NCI-H82 treated with DMSO at 0.1 percent for 48 hours (cell line): ENCODE measurements around the gene TNFAIP3.
"Not testable (repeated sequence)": the region's sequence is repeated elsewhere in the genome, so short reads cannot be mapped to it uniquely, and the experiment has no call there.

Experiments used
- DNase-seq: peaks from one replicate; lab custom pipeline; 2025; ENCODE audit not compliant: unreplicated experiment; lab: John Stamatoyannopoulos, UW

The TNFAIP3 gene

GRCh38 chr6:137877113-137877512 is 10.1 kb downstream of the TNFAIP3 start:
- no peak for DNase-seq

DNA sequence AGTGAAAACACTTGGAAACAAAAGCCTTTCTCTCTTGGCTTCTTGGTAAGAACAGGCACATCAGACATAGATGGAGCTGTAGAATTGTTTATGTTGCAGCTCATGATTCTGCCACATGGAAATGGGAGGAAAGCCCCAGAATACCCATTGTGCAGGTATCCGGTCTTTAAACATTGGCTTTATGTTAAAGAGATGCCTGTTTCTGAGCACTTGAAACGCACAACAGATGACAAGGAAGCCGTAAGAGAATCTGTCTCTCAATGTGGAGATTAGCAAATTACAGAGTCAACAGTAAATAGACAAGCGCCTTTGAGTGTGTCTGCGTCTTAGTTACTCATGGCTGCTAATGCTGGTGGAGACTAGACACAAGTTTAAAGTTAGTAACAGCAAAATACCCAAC is 10.5 kb downstream of the TNFAIP3 start:
- DNase-seq: no peak

DNA sequence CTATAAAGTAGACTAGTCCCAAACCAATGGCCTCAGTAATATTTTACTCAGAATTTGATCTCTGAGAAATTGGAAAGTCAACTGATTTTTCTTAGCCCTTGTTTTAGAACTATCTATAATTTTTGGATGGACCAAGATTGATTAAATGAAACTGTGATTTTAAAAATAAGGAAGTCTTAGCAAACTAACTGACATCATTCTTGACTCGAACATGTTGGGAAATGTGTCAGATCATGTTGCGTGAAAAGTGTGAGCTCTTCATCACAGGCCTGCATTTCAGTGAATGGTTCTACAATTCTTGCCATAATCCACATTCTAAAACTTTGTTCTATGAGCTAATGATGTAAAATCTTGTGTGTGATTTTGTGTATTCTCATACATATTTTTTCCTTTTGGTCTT is 11.0 kb downstream of the TNFAIP3 start:
- no peak for DNase-seq

GRCh38 chr6:137878486-137879285 is 11.6 kb downstream of the TNFAIP3 start:
- DNase-seq: no peak

GRCh38 chr6:137879299-137879698 is 12.2 kb downstream of the TNFAIP3 start:
- DNase-seq: no peak

DNA sequence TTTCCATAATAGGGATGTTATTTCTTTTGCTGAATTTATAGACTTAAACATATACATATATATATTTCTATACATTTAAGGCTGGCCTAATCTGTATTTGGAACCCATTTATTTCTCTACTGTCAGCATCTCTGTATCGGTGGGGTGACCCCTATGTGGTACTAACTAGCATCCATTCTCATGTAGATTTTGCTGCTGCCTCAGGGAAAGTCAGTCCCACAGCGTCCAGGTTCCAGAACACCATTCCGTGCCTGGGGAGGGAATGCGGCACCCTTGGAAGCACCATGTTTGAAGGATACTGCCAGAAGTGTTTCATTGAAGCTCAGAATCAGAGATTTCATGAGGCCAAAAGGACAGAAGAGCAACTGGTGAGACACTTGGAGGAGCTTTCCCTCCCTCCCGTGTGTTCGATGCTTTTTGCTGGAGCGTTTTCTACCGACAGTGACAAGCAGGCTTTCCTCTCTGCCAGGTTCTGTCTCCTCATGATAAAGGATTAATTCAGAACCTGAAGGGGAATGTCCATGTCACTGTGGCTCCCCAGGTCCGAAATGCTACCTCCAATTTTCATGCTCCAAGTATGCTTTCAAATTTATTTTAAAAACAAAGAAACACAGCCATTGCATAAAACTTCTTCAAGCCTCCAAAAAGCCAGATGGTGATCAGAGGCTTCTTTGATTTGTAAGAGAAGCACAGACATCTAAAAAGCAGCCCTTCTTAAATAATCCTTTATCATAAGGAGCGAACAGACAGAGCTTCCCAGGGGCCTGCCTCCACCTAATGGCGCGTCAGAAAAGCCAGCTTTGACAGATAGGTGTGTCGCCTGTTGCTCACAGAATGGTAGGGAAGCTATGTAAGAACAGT is 13.1 kb downstream of the TNFAIP3 start:
- DNase-seq: no peak

DNA sequence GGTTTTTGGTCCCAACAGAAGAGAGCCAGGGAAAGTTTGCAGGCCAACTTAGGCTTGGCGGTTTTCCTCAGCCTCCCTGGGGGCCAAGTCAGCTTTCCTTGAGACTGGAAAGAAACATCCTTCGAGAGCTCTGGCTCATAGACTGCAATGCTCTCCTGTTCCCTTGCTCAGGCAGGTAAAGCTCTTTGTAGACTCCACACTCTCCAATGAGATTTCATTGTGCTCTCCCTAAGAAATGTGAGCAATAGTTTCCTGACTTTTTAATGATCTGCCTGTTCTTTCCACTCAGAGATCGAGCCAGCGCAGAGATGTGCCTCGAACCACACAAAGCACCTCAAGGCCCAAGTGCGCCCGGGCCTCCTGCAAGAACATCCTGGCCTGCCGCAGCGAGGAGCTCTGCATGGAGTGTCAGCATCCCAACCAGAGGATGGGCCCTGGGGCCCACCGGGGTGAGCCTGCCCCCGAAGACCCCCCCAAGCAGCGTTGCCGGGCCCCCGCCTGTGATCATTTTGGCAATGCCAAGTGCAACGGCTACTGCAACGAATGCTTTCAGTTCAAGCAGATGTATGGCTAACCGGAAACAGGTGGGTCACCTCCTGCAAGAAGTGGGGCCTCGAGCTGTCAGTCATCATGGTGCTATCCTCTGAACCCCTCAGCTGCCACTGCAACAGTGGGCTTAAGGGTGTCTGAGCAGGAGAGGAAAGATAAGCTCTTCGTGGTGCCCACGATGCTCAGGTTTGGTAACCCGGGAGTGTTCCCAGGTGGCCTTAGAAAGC is 13.9 kb downstream of the TNFAIP3 start:
- DNase-seq: no peak

DNA sequence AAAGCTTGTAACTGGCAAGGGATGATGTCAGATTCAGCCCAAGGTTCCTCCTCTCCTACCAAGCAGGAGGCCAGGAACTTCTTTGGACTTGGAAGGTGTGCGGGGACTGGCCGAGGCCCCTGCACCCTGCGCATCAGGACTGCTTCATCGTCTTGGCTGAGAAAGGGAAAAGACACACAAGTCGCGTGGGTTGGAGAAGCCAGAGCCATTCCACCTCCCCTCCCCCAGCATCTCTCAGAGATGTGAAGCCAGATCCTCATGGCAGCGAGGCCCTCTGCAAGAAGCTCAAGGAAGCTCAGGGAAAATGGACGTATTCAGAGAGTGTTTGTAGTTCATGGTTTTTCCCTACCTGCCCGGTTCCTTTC is 14.4 kb downstream of the TNFAIP3 start:
- no peak for DNase-seq

GRCh38 chr6:137882225-137882961 is 15.3 kb downstream of the TNFAIP3 start:
- no peak for DNase-seq

GRCh38 chr6:137883400-137884148 is 16.5 kb downstream of the TNFAIP3 start:
- no peak for DNase-seq

DNA sequence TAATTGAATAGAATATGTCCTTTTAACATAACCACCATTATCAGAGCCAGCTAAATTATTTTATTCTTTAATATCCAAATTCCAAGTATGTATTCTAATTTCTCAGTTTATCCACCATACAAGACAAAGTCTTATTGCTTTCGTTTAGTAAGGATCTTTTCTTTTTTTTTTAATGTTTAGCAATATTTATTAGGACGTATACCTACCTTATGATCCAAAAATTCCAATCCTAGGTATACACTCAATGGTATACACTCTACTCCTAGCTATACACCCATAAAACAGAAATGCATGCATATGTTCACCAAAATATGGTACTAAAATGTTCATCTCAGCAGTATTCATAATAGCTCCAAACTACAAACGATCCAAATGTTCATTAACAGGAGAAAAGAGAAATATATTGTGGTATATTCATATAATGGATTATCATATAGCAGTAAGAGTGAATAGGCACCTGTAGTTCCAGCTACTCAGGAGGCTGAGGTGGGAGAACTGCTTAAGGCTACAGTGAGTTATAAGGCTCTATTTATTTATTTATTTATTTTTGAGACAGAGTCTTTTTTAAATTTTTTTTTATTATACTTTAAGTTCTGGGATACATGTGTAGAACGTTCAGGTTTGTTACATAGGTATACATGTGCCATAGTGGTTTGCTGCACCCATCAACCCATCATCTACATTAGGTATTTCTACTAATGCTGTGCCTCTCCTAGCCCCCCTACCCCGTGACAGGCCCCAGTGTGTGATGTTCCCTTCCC is 17.3 kb downstream of the TNFAIP3 start:
- no peak for DNase-seq

- not testable (repeated sequence) for DNase-seq
These were observed 17.8 kb downstream of the TNFAIP3 start for GRCh38 chr6:137884910-137885229.

DNA sequence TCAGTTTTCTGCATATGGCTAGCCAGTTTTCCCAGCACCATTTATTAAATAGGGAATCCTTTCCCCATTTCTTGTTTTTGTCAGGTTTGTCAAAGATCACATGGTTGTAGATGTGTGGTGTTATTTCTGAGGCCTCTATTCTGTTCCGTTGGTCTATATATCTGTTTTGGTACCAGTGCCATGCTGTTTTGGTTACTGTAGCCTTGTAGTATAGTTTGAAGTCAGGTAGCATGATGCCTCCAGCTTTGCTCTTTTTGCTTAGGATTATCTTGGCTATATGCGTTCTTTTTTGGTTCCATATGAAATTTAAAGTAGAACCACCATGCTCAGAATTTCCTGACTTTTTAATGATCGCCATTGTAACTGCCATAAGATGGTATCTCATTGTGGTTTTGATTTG is 19.2 kb downstream of the TNFAIP3 start:
- not testable (repeated sequence) for DNase-seq

DNA sequence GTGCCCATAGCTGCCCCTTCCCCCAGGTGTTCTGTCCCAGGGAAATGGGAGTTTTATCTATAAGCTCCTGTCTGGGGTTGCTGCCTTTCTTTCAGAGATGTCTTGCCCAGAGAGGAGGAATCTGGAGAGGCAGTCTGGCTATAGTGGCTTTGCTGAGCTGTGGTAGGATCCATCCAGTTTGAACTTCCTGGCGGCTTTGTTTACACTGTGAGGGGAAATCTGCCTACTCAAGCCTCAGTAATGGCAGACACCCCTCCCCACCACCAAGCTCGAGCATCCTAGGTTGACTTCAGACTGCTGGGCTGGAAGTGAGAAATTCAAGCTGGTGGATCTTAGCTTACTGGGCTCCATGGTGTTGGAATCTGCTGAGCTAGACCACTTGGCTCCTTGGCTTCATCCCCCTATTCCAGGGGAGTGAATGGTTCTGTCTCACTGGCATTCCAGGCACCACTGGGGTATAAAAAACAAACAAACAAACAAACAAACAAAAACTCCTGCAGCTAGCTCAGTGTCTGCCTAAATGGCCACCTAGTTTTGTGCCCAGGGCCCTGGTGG is 24.0 kb downstream of the TNFAIP3 start:
- DNase-seq: no peak

DNA sequence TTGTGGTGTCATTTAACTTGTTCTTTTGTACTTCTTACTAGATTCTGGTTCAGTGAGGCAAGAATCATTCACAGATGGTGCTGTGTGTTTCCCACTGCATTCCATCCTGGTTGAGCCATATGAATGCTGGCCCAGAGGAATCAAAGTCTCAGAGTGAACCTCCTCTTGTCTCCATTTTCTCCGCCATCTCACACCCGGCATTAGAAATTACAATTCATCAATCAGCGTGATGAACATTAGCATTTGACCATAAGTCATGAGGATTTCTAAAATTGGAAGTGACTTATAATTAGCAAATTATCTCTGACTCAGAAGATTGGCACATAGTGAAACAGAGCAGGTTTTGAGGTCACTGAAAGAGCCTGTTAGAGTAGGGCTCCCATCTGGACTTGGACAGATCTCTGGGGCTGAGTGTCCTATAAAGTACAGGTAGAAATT is 25.2 kb downstream of the TNFAIP3 start:
- DNase-seq: no peak

- no peak for DNase-seq
These were observed 26.1 kb downstream of the TNFAIP3 start for GRCh38 chr6:137893181-137893580.

DNA sequence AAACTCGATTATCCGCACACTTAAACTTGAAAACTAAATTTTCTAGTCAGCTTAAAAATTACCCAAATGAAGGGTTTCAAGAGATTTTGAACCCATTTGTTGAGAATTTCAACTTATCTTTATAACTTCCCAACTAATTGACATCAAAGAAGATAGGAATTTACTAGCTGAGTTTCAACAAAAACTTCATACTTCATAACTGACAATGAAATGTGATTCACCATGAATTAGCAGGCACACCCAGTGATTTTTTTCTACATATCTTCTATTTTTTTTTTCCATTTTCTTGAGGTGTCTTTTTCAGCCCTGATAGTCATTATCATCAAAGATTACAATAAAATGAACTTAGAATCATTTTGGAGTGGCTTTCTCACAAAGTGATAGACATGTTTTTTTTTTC is 26.7 kb downstream of the TNFAIP3 start:
- no peak for DNase-seq

- not testable (repeated sequence) for DNase-seq
These were observed 27.3 kb downstream of the TNFAIP3 start for GRCh38 chr6:137894378-137894777.

DNA sequence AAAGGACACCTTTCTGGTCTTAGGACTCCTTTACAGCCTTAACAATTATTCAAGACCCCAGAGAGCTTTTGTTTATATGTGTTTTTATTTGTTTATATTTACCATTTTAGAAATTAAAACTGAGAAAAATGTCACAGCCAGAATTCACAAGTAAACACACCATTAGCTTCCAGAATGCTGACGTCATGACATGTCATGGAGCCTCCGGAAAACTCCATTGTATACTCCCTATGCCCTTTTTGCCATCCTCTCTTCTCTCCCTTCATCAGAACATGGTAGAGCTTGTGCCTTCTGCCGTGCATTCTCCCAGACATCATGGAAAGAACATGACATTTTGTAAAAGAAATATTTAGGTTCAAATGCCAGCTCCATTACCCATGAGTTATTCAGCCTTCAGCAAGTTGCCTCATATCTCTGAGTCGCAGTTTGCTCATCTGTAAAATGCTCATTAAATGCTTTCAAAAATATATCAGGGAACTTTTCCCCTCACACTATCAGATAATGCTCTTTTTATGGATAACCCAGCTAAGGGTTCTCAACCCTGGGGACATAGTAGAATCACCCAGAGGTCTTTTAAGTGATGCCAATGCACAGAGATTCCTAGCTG is 27.8 kb downstream of the TNFAIP3 start:
- DNase-seq: no peak
